GM12878 (cell line): ENCODE results near the gene NDRG2. TPM values are rescaled to one million over a fixed set of nuclear protein-coding genes. Genes with fewer than 3 reads are reported as not detected.

ENCODE experiments used
- ATAC-seq: fragments of 200-7000 bp; cut with Tn5 transposase; 3 replicates; pipeline ENCODE4 v1.9.1; 2020; ENCODE audit warnings: mild to moderate bottlenecking, moderate library complexity
- BruUV-seq: library from RNA; stranded (reverse); fragments of 400-500 nt; replicated peaks from 2 replicates; lab custom pipeline; 2021; lab: Mats Ljungman, UMichigan
- CTCF ChIA-PET: fragments of 300-600 bp; sonication (Branson Sonifier 250); formaldehyde crosslinking; extraction: SDS; loops from one replicate; lab custom pipeline; 2021; ENCODE audit warnings: inconsistent platforms; lab: Yijun Ruan, JAX
- POLR2A ChIA-PET: fragments of 350-600 bp; formaldehyde crosslinking; extraction: SDS; loops from one replicate; lab custom pipeline; 2021; ENCODE audit warnings: inconsistent platforms; lab: Charles Lee
- RAD21 ChIA-PET: fragments of 300-600 bp; sonication (Branson Sonifier 250); formaldehyde crosslinking; loops from one replicate; lab custom pipeline; 2023; ENCODE audit warnings: antibody characterized with exemption; ENCODE audit not compliant: unreplicated experiment; lab: Charles Lee
- SMC1A ChIA-PET: fragments of 300-600 bp; sonication (Branson Sonifier 250); formaldehyde crosslinking; loops from one replicate; lab custom pipeline; 2023; ENCODE audit not compliant: unreplicated experiment, uncharacterized antibody; lab: Charles Lee
- DNase-seq: peaks from one replicate; pipeline ENCODE4 v3.0.0-alpha.2; 2011; ENCODE audit warnings: low read depth, low spot score
- FAIRE-seq: peaks from 3 replicates; lab custom pipeline; 2011; peaks lifted over from hg19 to GRCh38; lab: Jason Lieb, UNC
- H2AFZ ChIP-seq: 2 replicates; pipeline ENCODE4 v1.6.0; 2011; ENCODE audit warnings: low read depth, low read length, control low read depth; ENCODE audit not compliant: control insufficient read depth
- H3K27ac ChIP-seq: 2 replicates; pipeline ENCODE4 v1.5.1; 2011; ENCODE audit warnings: control low read depth; ENCODE audit not compliant: control insufficient read depth, insufficient read depth
- H3K27me3 ChIP-seq, 2 experiments: replicated peaks in 1 of 2; 2 replicates each; pipeline versions ENCODE4 v1.6.0 to v1.6.1; 2011; ENCODE audit warnings: low read length in 1 of 2; ENCODE audit not compliant: control insufficient read depth in 2 of 2, insufficient read depth in 2 of 2
- H3K36me3 ChIP-seq, 2 experiments: 2 replicates each; pipeline ENCODE4 v1.5.1; 2011; ENCODE audit warnings: low read length in 1 of 2; ENCODE audit not compliant: control insufficient read depth in 2 of 2, insufficient read depth in 2 of 2
- H3K4me1 ChIP-seq: 2 replicates; pipeline ENCODE4 v1.6.1; 2011; ENCODE audit warnings: mild to moderate bottlenecking, low read length, moderate library complexity, mixed read lengths; ENCODE audit not compliant: control insufficient read depth, insufficient read depth
- H3K4me2 ChIP-seq: 2 replicates; pipeline ENCODE4 v1.6.0; 2011; ENCODE audit warnings: control low read depth; ENCODE audit not compliant: control insufficient read depth, insufficient read depth
- H3K4me3 ChIP-seq: fragments of 200-600 bp; sonication (generic); 2 replicates; pipeline ENCODE4 v1.5.1; 2016
- H3K79me2 ChIP-seq: 2 replicates; pipeline ENCODE4 v1.6.0; 2011; ENCODE audit warnings: low read length; ENCODE audit not compliant: control insufficient read depth, insufficient read depth
- H3K9ac ChIP-seq: 2 replicates; pipeline ENCODE4 v1.8.0; 2011; ENCODE audit warnings: low read length, control low read depth, mixed read lengths; ENCODE audit not compliant: control insufficient read depth, insufficient read depth
- H3K9me3 ChIP-seq: replicated peaks from 3 replicates; pipeline ENCODE4 v1.5.1; 2011; ENCODE audit warnings: mild to moderate bottlenecking, low read length; ENCODE audit not compliant: control insufficient read depth, insufficient read depth
- H4K20me1 ChIP-seq: 2 replicates; pipeline ENCODE4 v1.6.0; 2011; ENCODE audit not compliant: control insufficient read depth, insufficient read depth
- ASH2L ChIP-seq: fragments of 300-600, 200-600 bp; sonication (generic); IDR thresholded peaks from 2 replicates; pipeline ENCODE4 v1.6.1; 2017; ENCODE audit warnings: low read depth, mild to moderate bottlenecking, borderline replicate concordance
- ATF7 ChIP-seq: fragments of 450-650 bp; IDR thresholded peaks from 2 replicates; pipeline ENCODE4 v1.6.1; 2016; ENCODE audit warnings: low read depth, mild to moderate bottlenecking
- CBFB ChIP-seq: IDR thresholded peaks from 2 replicates; pipeline ENCODE4 v1.6.1; 2016; ENCODE audit warnings: antibody characterized with exemption, low read depth
- EGR1 ChIP-seq, 2 experiments: IDR thresholded peaks; 1 replicate in 1 of 2; 2 replicates in 1 of 2; pipeline ENCODE4 v1.6.1; 2011 to 2012; ENCODE audit warnings: low read depth in 2 of 2, low read length in 2 of 2, borderline replicate concordance in 1 of 2, mild to moderate bottlenecking in 1 of 2, moderate library complexity in 1 of 2
- HDAC2 ChIP-seq: fragments of 200-600 bp; sonication (generic); IDR thresholded peaks from 2 replicates; pipeline ENCODE4 v1.6.1; 2017
- IRF3 ChIP-seq: fragments of 450-650 bp; IDR thresholded peaks from 2 replicates; pipeline ENCODE4 v1.6.1; 2014; ENCODE audit warnings: mild to moderate bottlenecking
- JUND ChIP-seq: IDR thresholded peaks from 2 replicates; pipeline ENCODE4 v1.6.1; 2012; ENCODE audit warnings: low read depth, mild to moderate bottlenecking, low read length, improper control_type of control experiment, moderate library complexity
- NR2F1 ChIP-seq: fragments of 450-650 bp; conservative IDR thresholded peaks from 2 replicates; pipeline ENCODE4 v1.6.1; 2017; ENCODE audit warnings: mild to moderate bottlenecking
- RB1 ChIP-seq: fragments of 450-650 bp; formaldehyde crosslinking; IDR thresholded peaks from 2 replicates; pipeline ENCODE4 v1.6.1; 2017; ENCODE audit warnings: mild to moderate bottlenecking, borderline replicate concordance
- SMAD5 ChIP-seq: IDR thresholded peaks from 2 replicates; pipeline ENCODE4 v1.6.1; 2016; ENCODE audit warnings: antibody characterized with exemption, low read depth
- STAT1 ChIP-seq: fragments of 450-650 bp; conservative IDR thresholded peaks from 2 replicates; pipeline ENCODE4 v1.6.1; 2014; ENCODE audit warnings: antibody characterized with exemption, mild to moderate bottlenecking
- TARDBP ChIP-seq: IDR thresholded peaks from 2 replicates; pipeline ENCODE4 v1.6.1; 2016; ENCODE audit warnings: borderline replicate concordance
- TCF3 ChIP-seq: IDR thresholded peaks from 2 replicates; pipeline ENCODE4 v1.6.1; 2012; ENCODE audit warnings: low read depth, mild to moderate bottlenecking, low read length, borderline replicate concordance; ENCODE audit not compliant: insufficient read depth
- ZBTB4 ChIP-seq: fragments of 450-650 bp; formaldehyde crosslinking; IDR thresholded peaks from 2 replicates; pipeline ENCODE4 v1.4.0; 2022; ENCODE audit warnings: mild to moderate bottlenecking, moderate library complexity
- ZNF274 ChIP-seq: IDR thresholded peaks from one replicate; pipeline ENCODE4 v1.8.0; 2011; ENCODE audit not compliant: insufficient read length, insufficient read depth
- WGBS: methylation state at CpG from one replicate; pipeline ENCODE4 v1.1.6; 2016; ENCODE audit warnings: low lambda C conversion rate; ENCODE audit not compliant: insufficient replicate concordance, insufficient coverage; ENCODE audit errors: missing lambda C conversion rate; 5-methylcytosine and 5-hydroxymethylcytosine counted together
- in situ Hi-C: fragments of 300-500 bp; cut with MboI; formaldehyde crosslinking; loops from 9 replicates; pipeline ENCODE4 v1.14.3; 2018; ENCODE audit warnings: mixed read lengths
- intact Hi-C: fragments of 100-400 bp; cut with micrococcal nuclease; formaldehyde crosslinking; loops from one replicate; pipeline ENCODE4 v1.14.2; 2022; ENCODE audit not compliant: unreplicated experiment
- polyA plus RNA-seq, 11 experiments: library from polyadenylated mRNA; depleted of rRNA in 4 of 11; unstranded in 6 of 11; stranded (reverse) in 5 of 11; fragments of >200 nt; fragmentation: Nextera tagmentation in 4 of 11; fragmentation: Illumina TruSeq in 1 of 11; extraction: Ambion mirVana in 4 of 11; extraction: Trizol in 1 of 11; gene quantifications; 1 replicate in 1 of 11; 2 replicates in 10 of 11; pipeline versions ENCODE4 v1.2.1 to v1.2.3, GENCODE V29; 2011 to 2016; ENCODE audit warnings: inconsistent platforms in 2 of 11, missing spikeins in 2 of 11, low read depth in 1 of 11
- total RNA-seq, 4 experiments: library from RNA; depleted of rRNA in 3 of 4; stranded (reverse); fragments of >200 nt in 3 of 4; fragmentation: Illumina TruSeq in 1 of 4; extraction: Trizol in 1 of 4; gene quantifications; 2 replicates each; pipeline versions ENCODE4 v1.2.1 to v1.2.3, GENCODE V29; 2013 to 2021

Gene NDRG2
- total and polyA plus RNA-seq, 10 of the 15 experiments (the other 5 are each of a cell fraction or from before 2014, with no cell fraction given) = 0.15 to 0.49 TPM; not detected in 8

- no peak for ATAC-seq
These were observed 761 bp upstream of the NDRG2 start for GRCh38 chr14:21025371-21026273.

More at GRCh38 chr14:21025371-21026273, 761 bp upstream of the NDRG2 start:
- no peak for DNase-seq
- Histone ChIP-seq H3K36me3 (no peaks in the 10 kb centered on the region), H3K27me3 (peaks cover 15 to 20% of the 10 kb centered on the region in 2 experiments), H3K9ac (no peak overlapping the region), H2AFZ (no peak overlapping the region), H3K79me2 (no peaks in the 10 kb centered on the region), H3K9me3 (no peaks in the 10 kb centered on the region), H3K4me2 (peak overlapping the region; percentile 9; the same call in 1 of the 2 replicates), H3K4me1 (peaks cover 4% of the 10 kb centered on the region; the same call in 1 of the 2 replicates), H4K20me1 (no peaks in the 10 kb centered on the region), H3K4me3 (no peak overlapping the region), H3K27ac (no peak overlapping the region)
- POLR2A ChIA-PET = interaction anchor here (0.6 kb wide), 1 partner anchor 179 kb away, joined by 4 read pairs; no protein-coding TSS in a partner anchor
- BruUV-seq = no TSS peak
- SMC1A ChIA-PET = interaction anchor here (1.6 kb wide), 1 partner anchor 11 kb away, joined by 3 read pairs; no protein-coding TSS in a partner anchor
- in situ Hi-C loops = no loop called here
- TF ChIP-seq TARDBP = no peak
- TF ChIP-seq ZNF274 = no peak
- no peak for TF ChIP-seq TCF3
- TF ChIP-seq JUND = no peak
- no peak for TF ChIP-seq EGR1 (IDR thresholded peaks at IDR 0.05; ENCODE audit: borderline replicate concordance in 1 of 2, low read depth in 2 of 2, low read length in 2 of 2)
- TF ChIP-seq IRF3 = no peak
- no peak for TF ChIP-seq ASH2L
- no peak for TF ChIP-seq ATF7
- TF ChIP-seq SMAD5 = no peak
- no peak for TF ChIP-seq STAT1
- TF ChIP-seq RB1 = no peak
- TF ChIP-seq CBFB = no peak
- no peak for TF ChIP-seq HDAC2
- no peak for TF ChIP-seq ZBTB4
- TF ChIP-seq NR2F1 = no peak
- RAD21 ChIA-PET = no interaction called here
- intact Hi-C loops = no loop called here
- 13% methylated on average over 45 of the region's 58 CpGs for WGBS
- CTCF ChIA-PET = interaction anchor here (0.6 to 1.2 kb wide), 2 partner anchors 11 to 65 kb away, joined by 3 to 6 read pairs; no protein-coding TSS in a partner anchor
- FAIRE-seq = no peak
